A673 (cell line): Measurements from ENCODE around the gene KNDC1. TPM values are rescaled to one million over a fixed set of nuclear protein-coding genes. Genes with fewer than 3 reads are reported as not detected.
"Not testable (repeated sequence)": the region's sequence is repeated elsewhere in the genome, so short reads cannot be mapped to it uniquely, and the experiment has no call there.

ENCODE experiments used
- BruUV-seq: library from RNA; stranded (reverse); fragments of 400-500 nt; replicated peaks from 2 replicates; lab custom pipeline; 2021; lab: Mats Ljungman, UMichigan
- CTCF ChIA-PET: fragments of 300-600 bp; sonication (Branson Sonifier 250); formaldehyde crosslinking; loops from one replicate; lab custom pipeline; 2022; ENCODE audit warnings: antibody characterized with exemption; lab: Charles Lee
- POLR2A ChIA-PET: fragments of 300-600 bp; sonication (Branson Sonifier 250); formaldehyde crosslinking; loops from one replicate; lab custom pipeline; 2022; ENCODE audit warnings: antibody characterized with exemption; ENCODE audit not compliant: low non-redundant PET; lab: Charles Lee
- DNase-seq: peaks from one replicate; pipeline ENCODE4 v3.0.0-alpha.2; 2015; ENCODE audit warnings: low spot score
- H3K27ac ChIP-seq: fragments of 200-600 bp; sonication (generic); 2 replicates; pipeline ENCODE4 v1.5.1; 2016; ENCODE audit warnings: mixed run types, low read depth, mild to moderate bottlenecking, mixed read lengths, antibody characterized with exemption, low read length; ENCODE audit not compliant: poor library complexity, severe bottlenecking
- H3K27me3 ChIP-seq: fragments of 200-600 bp; sonication (generic); replicated peaks from 2 replicates; pipeline ENCODE4 v1.6.1; 2017; ENCODE audit warnings: mixed run types, low read depth, mild to moderate bottlenecking, mixed read lengths, antibody characterized with exemption, low read length; ENCODE audit not compliant: insufficient read depth, poor library complexity
- H3K36me3 ChIP-seq: fragments of 200-600 bp; sonication (generic); 2 replicates; pipeline ENCODE4 v1.6.1; 2016; ENCODE audit warnings: mixed run types, mild to moderate bottlenecking, mixed read lengths, antibody characterized with exemption, low read length; ENCODE audit not compliant: insufficient read depth, poor library complexity, severe bottlenecking
- H3K4me1 ChIP-seq: fragments of 200-600 bp; sonication (generic); 2 replicates; pipeline ENCODE4 v1.6.1; 2017; ENCODE audit warnings: mixed run types, mild to moderate bottlenecking, mixed read lengths, antibody characterized with exemption, low read length; ENCODE audit not compliant: insufficient read depth, poor library complexity, severe bottlenecking
- H3K4me3 ChIP-seq: fragments of 200-600 bp; sonication (generic); 2 replicates; pipeline ENCODE4 v1.5.1; 2016; ENCODE audit warnings: low read depth, mixed run types, mild to moderate bottlenecking, mixed read lengths, low read length; ENCODE audit not compliant: poor library complexity, severe bottlenecking
- H3K9me3 ChIP-seq: fragments of 200-600 bp; sonication (generic); 2 replicates; pipeline ENCODE4 v1.6.1; 2016; ENCODE audit warnings: mixed run types, low read depth, mild to moderate bottlenecking, mixed read lengths, antibody characterized with exemption, low read length; ENCODE audit not compliant: poor library complexity, severe bottlenecking
- EZH2 ChIP-seq: fragments of 200-600 bp; sonication (generic); IDR thresholded peaks from 2 replicates; pipeline ENCODE4 v1.6.1; 2017; ENCODE audit warnings: borderline replicate concordance, low read depth, mild to moderate bottlenecking, mixed read lengths, antibody characterized with exemption, low read length; ENCODE audit not compliant: poor library complexity, severe bottlenecking
- intact Hi-C: fragments of 100-400 bp; cut with micrococcal nuclease; formaldehyde crosslinking; loops from one replicate; pipeline ENCODE4 v1.10.0; 2022; ENCODE audit not compliant: unreplicated experiment
- total RNA-seq: library from RNA; stranded (reverse); gene quantifications from 2 replicates; pipeline ENCODE4 v1.2.3, GENCODE V29; 2021
- TF ChIP-seq, protein P1 (sequence below): fragments of 300-800, 200-600 bp; sonication (generic); conservative IDR thresholded peaks from 2 replicates; pipeline ENCODE4 v1.5.1; 2017; ENCODE audit warnings: low read depth, mild to moderate bottlenecking, antibody characterized with exemption, low read length, moderate library complexity, mixed read lengths

The KNDC1 gene
- total RNA-seq, 1 experiment from 2014 or later: not detected

- DNase-seq: no peak
Measured at GRCh38 chr10:133170092-133170491, 10.1 kb downstream of the KNDC1 start.

DNA sequence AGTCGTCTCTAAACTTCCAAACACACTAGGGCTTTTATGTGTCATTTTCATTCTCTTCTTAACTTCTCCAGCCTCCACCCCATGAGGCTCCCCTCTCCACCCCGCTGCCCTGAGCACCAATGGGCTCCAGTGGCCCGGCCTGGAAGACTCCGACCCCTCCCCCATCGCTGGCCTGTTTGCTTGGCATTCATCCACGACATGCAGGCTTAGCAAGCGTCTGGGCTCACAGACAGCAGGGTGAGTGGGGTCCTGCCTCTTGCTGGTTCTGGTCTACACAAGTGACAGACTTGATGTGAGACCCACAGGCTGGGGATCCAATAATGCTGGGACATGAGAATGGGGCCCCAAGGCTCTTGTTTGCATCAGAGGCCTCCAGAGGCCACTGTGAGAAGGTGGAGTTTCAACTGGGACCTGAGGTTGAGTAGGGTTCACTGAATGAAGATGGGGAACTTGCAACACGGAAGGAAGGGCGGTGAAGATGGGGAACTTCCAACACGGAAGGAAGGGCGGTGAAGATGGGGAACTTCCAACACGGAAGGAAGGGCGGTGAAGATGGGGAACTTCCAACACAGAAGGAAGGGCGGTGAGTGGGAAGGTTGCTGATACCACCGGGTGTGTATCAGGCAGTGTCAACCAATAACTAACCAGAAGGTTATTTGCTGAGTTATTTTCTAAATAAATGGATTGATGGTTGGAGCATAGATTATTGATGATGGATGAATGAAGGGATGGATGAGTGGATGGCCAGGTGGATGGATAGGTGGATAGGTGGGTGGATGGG is 14.0 kb downstream of the KNDC1 start:
- peaks cover 19% of the 10 kb centered on the region for H3K27me3 ChIP-seq
- ChIA-PET POLR2A (no interaction called here), CTCF (no interaction called here)
- no TSS peak for BruUV-seq
- peaks cover 10% of the 10 kb centered on the region for H3K9me3 ChIP-seq
- no peak overlapping the region for H3K4me3 ChIP-seq
- H3K36me3 ChIP-seq: no peaks in the 10 kb centered on the region
- no peak overlapping the region for H3K27ac ChIP-seq
- TF ChIP-seq, protein P1, sequence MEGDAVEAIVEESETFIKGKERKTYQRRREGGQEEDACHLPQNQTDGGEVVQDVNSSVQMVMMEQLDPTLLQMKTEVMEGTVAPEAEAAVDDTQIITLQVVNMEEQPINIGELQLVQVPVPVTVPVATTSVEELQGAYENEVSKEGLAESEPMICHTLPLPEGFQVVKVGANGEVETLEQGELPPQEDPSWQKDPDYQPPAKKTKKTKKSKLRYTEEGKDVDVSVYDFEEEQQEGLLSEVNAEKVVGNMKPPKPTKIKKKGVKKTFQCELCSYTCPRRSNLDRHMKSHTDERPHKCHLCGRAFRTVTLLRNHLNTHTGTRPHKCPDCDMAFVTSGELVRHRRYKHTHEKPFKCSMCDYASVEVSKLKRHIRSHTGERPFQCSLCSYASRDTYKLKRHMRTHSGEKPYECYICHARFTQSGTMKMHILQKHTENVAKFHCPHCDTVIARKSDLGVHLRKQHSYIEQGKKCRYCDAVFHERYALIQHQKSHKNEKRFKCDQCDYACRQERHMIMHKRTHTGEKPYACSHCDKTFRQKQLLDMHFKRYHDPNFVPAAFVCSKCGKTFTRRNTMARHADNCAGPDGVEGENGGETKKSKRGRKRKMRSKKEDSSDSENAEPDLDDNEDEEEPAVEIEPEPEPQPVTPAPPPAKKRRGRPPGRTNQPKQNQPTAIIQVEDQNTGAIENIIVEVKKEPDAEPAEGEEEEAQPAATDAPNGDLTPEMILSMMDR: no peak
- no peaks in the 10 kb centered on the region for H3K4me1 ChIP-seq
- no peak for DNase-seq
- intact Hi-C loops: no loop called here

More at GRCh38 chr10:133170092-133170491, 10.1 kb downstream of the KNDC1 start:
- ChIA-PET CTCF (no interaction called here), POLR2A (no interaction called here)
- H3K27me3 ChIP-seq: peaks cover 34% of the 10 kb centered on the region
- H3K4me3 ChIP-seq: no peak overlapping the region
- BruUV-seq: no TSS peak
- H3K27ac ChIP-seq: no peak overlapping the region
- intact Hi-C loops: no loop called here
- H3K4me1 ChIP-seq: no peaks in the 10 kb centered on the region
- no peak for TF ChIP-seq EZH2
- TF ChIP-seq, protein P1: no peak
- H3K9me3 ChIP-seq: no peaks in the 10 kb centered on the region
- no peaks in the 10 kb centered on the region for H3K36me3 ChIP-seq

GRCh38 chr10:133174689-133175263 is 14.8 kb downstream of the KNDC1 start:
- intact Hi-C loops: no loop called here
- Histone ChIP-seq H3K27ac (no peak overlapping the region), H3K4me1 (no peaks in the 10 kb centered on the region), H3K9me3 (peaks cover 10% of the 10 kb centered on the region), H3K27me3 (peaks cover 19% of the 10 kb centered on the region), H3K36me3 (no peaks in the 10 kb centered on the region), H3K4me3 (no peak overlapping the region)
- DNase-seq: no peak
- ChIA-PET CTCF (no interaction called here), POLR2A (no interaction called here)
- TF ChIP-seq, protein P1: no peak
- TF ChIP-seq EZH2: no peak
- BruUV-seq: no TSS peak

- intact Hi-C loops, CTCF ChIA-PET, H3K4me3 ChIP-seq, BruUV-seq, POLR2A ChIA-PET, H3K4me1 ChIP-seq, DNase-seq, H3K36me3 ChIP-seq, H3K27ac ChIP-seq: not testable (repeated sequence)
- Histone ChIP-seq H3K27me3 (peaks cover 19% of the 10 kb centered on the region), H3K9me3 (peaks cover 10% of the 10 kb centered on the region)
Measured at GRCh38 chr10:133175624-133176023, 15.6 kb downstream of the KNDC1 start.
